GF-D8 (cell line): ENCODE measurements around the gene PRPF18.

ENCODE experiments used
- DNase-seq: peaks from one replicate; lab custom pipeline; 2025; lab: John Stamatoyannopoulos, UW

PRPF18 gene

DNA sequence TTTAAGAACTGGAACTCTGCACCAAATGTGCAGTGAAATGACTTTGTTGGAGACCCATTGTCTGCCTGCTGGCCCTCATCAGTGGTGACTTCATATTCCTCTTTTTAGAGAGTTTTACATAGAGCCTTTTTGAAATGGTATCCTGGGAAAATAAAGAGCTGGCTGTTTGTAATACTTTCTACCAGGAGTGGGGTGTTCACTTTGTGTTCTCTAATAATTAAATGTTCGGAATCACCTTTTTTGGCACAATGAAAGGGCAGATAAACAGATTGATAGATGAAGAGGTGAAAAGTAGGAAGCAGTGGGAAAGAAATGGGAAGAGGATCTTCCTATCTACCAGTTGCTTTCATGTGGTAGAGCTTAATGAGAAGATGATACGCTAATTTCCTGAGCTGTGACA lies 55.5 kb downstream of the PRPF18 start:
- no peak for DNase-seq

DNA sequence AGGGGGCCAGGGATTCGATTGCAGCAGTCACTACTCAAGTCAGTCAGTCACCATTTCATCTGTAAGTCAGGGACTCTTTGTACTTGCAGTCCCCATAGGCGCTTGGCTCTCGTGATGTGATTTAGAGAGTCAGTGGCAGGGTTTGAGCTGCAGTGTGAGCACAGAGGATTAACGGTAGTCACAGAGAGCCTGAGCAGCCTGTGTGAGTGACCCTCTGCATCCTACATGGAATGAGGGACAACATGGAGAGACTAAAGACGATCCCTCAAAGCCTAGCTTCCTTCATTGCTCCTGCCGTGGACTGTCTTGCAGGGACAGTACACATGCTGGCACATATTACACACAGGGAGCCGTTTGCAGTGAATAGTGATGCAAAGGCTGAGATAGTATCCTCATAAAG lies 56.3 kb downstream of the PRPF18 start:
- no peak for DNase-seq

DNA sequence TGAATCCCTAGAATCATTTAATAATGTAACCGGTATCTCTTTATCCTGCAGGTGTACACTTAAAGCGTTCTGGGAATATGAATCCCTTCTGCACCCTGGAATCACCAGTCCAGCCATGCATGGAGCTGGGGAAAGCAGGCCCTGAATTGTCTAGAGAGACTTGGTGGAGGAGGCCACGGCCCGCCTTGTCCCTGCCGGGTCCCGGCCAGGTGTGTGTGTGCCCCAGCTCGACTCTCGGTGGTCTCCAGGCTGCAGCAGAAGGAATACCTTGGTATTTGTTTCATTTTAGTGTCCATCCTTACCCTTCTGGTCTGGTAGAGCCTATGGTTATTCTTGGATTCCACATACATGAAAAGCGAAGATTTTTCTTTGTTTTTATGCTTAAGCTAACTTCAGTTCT lies 58.1 kb downstream of the PRPF18 start:
- DNase-seq: no peak

DNA sequence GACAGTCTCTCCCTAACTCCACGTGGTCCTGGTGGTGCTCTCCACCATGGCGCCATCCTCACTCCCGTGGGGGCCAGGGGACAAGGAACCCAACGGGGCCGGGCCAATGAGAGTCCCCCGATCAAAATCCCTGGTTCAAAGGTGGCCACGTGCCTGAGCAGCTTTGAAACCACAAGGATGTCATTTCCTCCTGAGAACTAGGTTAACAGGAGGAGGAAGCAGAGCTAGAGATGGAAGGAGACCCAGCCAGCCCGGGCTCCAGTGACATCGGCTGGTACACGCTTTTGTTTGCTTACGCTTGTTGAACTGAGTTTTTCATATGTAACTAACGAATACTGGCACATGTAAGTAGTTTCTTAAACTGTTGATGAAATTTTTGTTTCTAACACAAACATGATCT lies 61.7 kb downstream of the PRPF18 start:
- no peak for DNase-seq

DNA sequence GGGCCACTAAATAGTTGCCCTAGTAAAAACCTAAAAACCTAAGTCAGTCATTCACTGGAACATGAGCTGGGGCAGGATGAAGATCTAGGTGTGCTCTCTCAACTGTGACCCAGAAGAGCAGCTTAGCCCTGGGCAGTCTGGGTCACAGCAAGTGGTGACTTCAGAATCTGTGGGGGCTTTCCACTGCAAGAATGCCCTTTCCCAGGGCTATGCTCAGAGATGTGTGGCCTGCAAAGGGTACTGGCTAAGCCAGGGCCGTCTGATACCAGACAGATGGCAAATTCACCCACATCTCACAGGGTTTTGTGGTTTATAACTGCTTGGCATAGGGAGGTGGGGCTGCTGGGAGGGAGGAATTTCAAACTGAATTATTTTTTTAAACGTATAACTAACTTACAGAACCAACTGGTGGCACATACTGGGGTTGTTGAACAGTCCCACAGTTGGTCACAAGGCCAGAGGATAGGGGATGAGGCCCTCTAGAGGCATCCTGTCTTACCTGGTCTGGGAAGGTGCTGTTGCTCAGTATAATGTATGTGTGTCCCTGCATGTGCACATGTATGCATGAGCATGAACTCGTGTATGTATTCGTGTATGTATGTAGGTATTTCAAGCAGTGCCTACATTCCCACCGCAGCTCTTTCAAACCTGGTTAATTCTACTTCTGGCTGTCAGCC lies 63.2 kb downstream of the PRPF18 start:
- DNase-seq: no peak

DNA sequence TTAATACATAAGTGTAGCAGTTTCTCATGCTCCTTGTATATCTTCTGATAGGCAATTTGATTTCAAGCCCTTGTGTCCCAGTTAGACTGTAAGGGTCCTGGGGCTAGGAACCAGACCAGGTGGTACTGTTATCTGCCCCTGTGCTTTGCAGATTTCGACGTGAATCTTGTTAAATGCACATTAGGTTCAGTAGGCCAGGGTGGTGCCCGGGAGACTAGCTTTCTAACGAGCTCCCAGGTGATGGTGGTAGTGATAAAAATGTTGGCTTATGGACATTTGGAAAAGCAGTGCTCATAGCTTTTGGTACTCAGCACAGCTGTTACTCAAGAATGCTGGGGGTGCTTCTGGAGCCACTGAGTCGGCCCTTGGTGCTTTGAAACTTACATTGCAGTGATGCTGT lies 64.2 kb downstream of the PRPF18 start:
- DNase-seq: no peak

DNA sequence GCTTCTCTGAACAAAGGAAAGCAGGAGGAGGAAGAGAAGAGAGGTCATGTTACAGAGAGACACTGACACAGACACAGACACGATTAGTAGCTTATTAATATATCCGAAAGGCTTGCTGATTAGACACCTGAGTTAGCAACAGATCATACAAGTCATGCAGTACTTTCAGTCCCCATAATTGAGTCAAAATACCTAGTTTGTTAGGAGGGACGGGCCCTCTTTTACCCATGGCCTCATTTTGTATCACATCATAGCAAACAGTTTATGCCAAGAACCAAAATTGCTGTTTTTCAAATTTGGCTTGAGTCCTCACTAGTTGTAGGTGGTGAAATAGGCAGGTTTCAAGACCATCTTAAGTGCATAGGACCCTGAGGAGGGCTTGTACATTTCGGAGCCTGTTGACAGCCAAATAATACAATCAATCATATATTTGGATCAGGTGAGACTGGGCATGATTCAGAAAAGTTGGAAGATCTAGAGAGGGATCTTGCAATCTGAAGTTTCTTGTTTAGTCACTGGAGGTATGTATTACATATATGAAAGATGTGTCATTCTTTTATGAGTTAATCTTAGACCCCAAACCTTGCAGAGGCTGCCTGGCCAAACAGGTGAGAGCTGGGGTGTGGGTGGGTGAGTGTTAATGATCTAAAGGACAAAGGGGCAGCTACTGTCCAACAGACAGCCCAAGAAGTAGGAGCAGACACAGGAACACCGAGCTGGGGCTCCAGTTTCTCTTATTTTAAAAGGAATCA lies 65.4 kb downstream of the PRPF18 start:
- DNase-seq: no peak

DNA sequence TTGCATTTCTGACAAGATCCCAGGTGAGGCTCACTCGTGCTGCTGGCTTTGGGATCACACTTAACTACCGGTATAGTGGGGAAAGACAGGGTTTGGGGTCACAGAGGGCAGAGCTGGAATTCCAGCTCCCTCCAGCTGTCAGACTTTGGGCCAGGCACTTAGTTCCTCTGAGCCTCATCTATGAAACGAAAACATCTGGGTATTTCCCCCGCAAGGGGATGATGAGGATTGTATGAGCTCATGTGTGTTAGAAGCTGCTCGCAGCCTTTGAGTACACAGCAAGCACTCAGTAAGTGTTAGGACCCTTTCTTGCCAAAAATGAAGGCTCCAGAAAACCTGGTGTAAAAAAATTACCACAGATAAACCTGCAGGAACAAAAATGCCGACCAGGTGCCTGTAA lies 66.1 kb downstream of the PRPF18 start:
- DNase-seq: no peak

DNA sequence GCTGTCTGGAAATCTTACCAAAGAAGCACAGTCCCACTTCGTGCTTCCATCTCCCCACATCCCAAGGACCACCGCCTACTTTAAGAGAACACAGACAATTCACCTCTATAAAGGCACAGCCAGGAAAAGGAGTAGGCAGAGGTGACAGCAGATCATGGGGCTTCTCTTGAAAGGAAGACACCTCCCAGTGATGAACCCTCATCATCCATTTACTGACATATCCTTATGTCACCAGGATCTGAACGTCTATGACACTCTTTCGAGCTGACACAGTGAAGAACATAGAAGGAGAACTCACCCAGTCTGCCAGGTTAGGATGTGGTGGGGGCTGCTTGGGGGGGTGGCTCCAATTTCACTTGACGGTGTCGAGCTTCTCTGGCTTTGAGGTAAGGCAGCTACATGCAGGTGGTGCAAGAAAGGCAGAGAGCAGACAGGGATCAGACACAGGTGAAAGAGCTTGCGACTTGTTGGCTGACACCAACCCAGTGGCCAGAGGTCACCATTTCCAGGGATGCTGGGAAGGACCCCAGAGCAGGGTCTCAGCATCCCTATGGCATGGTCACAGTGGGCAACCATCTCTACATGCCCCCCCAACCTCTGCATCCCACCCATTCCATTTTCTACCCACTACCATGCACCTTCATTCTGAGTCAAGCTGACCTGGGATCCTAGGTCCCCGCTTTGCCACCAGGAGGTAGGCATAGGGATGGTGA lies 67.5 kb downstream of the PRPF18 start:
- no peak for DNase-seq

DNA sequence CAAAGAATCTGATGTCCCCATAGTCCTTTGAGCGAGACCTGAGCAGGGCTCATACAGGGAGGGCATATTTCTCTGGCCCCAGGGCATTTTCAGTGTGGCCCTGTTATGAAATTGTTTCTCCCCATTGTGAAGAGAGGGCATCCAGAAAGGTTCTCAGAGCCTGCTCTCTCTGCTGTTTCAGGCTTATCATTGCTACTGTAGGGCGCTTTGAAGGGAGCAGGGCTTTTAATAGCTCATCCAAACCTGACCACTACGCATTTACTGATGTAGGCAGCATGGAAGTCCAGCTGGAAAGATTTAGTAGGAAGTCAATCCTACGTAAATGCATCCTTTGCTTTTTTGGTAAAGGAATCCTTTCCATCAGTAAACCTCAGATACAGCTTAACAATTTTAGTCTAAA lies 68.1 kb downstream of the PRPF18 start:
- DNase-seq: no peak

DNA sequence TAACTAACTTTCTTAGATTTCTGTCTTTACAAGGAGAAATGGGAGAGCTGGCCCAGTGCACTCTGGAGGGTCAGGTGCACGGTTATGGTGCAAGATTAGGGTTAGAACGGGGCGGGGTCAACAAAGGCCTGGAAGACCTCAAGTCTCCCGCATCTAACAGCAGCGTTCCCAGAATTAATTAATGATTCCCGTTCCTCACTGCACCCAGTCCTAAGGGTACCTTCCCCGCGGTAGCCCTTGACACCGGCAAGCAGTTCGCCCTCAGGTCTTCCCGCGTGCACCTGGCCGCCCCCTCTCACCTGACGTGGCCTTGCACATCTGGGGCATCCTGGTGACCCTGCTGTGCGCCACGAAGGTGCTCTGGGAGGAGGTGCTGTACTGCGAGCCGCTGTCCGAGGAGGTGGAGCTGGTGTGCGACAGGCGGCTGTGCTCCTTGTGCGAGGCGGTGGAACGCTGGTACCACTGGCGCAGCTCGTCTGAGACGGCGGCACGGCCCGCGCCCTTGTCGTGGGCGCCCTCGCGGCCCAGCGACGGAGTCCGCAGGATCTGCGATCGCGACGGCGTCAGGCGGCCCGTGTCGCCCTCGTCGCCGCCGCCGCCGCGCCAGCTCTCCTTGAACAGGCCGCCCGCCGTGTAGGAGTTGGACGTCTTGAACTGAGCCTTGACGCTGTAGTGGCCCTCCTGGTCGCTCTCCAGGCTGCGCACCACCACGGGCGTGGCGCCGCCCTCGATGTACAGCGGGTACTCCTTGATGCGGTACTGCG lies 69.8 kb downstream of the PRPF18 start:
- DNase-seq: no peak

DNA sequence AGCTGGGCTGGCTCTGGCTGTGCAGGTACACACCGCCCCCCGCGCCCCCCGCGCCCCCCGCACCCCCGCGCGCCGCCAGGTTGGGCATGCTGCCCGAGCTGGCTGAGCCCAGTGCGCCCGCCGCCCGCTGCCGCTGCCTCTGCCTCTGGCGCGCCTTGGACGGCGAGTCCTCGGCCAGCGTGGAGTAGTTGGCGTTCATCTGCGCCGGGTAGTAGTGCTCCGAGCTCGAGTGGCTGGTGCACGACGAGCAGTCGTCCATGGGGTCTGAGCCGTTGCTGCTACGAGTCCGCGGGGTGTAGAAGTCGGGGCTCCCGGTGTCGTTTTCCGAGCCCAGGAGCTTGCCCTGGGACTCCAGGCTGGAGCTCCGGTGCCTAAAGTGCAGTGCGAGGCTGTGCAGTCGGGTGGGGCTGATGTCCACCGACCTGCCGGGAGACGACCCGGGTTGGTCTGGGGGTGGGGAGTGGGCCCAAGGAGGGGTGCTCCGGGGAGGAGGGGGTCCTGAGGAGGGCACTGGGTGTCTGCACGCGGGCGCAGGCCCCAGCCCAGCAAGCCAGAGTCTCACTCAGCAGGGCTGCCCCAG lies 70.4 kb downstream of the PRPF18 start:
- DNase-seq: no peak

DNA sequence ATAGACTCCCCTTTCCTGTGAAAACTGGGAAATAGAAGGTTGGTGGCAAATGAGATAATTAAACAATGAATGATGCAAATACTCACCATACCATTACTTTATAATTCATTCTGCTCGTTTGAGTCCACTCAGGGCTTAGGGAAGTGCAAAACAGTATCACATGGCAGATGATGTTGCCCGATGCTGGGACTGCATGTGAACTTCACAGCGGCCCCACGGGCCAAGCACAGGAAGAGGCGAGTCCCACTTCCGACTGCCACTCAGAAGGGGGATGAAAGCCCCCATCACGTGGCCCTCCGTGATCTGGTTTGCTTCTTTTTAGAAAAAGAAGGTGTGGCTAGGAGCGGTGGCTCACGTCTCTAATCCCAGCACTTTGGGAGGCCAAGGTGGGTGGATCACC lies 71.5 kb downstream of the PRPF18 start:
- peak; percentile 31 for DNase-seq

DNA sequence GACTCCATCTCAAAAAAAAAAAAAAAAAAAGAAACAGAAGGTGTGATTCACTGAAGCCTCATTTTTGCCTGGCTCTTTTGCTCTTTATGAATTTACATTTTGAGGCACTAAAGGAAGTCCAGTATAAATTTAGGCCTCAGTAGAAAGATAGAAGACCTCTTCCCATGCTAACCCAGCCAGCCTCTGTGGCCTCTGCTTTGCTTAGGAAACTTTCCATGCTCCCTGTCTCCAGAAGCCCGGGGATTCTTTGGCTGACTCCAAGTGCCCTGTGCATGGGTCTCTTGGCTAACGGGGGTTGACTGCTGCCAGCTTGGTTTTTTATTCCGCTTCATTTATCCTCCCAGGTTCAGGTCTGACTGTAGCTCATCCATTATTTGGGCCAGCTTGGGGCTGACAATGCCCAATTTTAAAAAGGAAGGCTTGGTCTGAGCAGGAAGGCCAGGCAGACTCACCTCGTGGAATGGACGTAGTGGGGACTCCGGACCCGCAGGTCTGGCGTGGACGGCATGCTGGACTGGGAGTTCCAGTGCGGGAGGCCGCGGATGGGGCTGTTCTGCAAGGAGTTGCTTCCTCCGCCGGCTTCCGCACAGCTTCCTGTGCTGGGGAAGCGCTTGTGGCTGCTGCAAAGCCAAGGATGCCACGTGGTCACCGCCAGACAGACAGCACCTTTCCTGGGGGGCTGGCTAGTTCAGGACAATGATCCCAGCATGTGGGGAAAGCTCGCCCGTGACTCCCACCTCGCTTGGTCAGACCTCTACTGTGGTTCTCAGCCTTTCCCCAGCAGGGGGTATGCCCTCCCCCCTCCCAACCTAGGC lies 72.3 kb downstream of the PRPF18 start:
- peak; percentile 54 for DNase-seq

DNA sequence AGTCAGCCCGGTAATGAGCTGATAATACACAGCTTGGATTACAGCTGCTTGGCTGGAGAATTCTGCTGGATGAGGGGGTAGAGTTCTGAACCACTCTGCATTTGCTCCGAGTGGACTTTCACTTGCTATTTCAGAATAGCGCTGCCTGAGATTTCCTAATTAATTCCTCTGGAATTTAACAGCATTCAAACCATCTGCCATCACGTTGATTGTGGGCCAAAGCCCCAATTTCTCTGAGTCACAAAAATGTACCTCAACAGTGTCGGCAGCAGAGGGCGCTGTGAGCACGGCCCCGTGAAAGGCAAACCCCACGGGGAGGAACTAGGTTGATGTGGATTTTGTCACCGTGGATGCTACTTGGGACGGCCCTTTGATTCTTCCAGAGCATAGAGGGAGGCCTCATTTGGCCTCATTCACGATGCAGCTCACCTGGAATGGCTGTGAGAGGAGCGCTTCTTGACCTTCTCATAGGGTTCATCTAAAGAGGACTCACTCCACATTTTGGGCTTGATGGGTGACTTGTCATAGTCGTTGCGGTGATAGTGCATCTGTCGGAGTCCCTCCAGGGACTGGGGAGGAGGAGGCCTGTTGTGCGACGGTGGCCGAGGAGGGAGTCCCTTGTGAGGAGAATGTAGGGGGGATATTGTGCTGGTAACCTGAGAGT lies 73.3 kb downstream of the PRPF18 start:
- peak; percentile 21 for DNase-seq

DNA sequence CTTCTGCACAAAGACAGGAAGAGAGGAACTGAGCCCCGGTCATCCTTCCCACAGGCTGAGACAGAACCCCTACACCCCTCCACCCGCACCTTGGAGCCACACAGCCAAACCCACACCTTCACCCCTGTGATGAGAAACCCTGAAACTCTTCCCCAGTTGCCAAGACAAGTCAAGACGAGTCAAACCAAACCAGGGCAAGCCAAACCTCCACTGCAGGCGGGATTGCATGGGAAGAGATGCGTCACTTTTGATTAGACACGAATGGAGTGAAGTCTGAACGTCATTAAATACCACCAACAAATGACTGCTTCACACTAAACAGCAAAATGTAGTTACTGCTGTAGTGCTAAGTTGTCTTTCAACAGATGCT lies 73.8 kb downstream of the PRPF18 start:
- DNase-seq: no peak

DNA sequence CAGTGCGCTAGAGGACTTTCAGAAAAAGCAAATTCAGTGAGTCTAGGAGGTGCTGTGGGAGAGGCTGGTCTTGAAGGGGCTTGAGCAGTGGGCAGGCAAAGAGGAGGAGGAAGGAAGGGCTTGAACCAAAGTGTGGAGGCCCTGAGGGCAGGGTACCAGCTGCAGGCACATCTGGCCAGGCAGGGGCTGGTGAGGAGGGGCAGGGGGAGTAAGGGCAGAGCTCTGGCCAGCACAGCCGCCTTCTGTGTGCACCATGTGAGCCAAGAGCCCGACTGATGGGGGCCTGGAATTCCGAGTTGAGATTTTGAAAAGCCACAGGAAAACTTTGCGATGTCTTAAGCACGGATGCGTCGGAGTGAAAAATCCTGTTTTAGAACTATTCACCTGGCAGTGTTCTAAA lies 74.5 kb downstream of the PRPF18 start:
- DNase-seq: no peak

DNA sequence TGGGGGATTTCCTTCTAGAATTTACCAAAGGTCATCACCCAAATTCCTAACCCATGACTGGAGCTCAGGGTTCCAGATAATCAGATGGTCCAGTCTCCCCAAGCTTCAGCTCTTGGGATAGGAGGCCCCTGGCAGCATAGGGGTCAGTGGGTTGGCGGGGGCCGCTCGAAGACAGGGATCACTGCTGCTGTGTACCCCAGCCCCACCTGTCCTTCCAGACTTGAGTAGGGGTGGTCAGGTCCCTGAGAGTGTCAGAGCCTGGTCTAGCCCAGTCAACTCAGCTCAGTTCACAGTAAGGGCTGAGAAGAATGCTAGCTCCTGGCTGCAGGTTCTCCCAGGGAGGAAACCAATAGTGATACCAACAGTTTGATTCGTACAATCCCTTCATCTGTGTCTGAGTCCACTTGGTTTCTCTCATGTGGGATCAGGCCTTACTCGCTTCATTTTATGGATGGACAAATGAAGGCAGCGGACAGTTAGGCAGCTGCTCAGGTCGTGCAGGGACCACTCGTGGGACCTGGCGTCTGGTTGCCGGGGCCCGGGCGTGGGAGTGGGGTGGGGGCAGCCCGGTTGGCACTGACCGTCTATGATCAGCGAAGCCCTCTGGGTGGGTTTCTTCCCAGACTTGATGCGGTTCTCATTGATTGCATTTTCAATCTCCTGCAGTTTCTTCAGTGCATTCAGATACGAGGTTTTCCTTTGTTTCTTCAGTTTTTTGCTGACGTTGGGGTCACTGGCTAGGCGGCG lies 78.9 kb downstream of the PRPF18 start:
- no peak for DNase-seq

DNA sequence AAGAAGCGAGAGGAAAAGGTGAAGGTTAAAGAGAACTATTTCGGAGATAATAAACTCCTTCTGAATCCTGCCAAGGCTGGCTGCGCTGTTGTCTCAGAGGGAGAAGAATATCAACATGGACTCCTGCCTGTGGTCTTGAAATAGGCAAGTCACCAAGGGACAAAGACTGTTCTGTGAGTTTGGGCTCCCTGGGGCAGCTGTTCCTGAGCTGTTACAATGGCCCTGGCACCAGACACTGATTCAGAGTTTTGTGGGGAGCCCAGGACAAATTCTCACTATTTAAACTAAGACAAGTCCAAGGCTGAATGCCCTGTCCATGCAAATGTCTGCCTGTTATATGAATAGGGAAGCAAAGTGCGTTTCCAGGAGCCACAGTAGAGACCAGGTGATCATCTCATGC lies 81.4 kb downstream of the PRPF18 start:
- no peak for DNase-seq
